Measurements from ENCODE around the gene RASGRF1.
"Not testable (repeated sequence)": the region's sequence is repeated elsewhere in the genome, so short reads cannot be mapped to it uniquely, and the experiment has no call there.

The RASGRF1 gene

GRCh38 chr15:78949461-78949860 is 141.1 kb downstream of the RASGRF1 start:
- FAIRE-seq, result no peak

DNA sequence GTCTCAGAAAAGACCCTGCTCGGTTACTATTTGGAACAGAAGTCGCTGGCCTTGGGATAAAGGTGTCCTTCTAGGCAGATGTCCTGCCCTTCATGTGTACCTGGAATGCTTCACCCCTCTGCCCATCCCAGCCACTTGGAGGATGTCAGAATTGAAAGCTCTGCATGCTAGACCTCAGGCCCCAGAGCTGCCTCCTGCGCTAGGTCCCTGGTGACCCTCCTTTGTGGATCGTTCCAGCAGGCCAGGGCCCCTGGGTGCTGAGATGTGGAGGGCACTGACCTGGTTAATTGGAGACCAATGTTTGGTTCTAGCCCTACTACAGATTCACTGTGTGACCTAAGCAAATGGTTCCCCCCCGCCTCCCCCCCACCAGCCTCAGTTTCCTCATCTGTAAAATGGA is 143.1 kb downstream of the RASGRF1 start:
- no peak for FAIRE-seq

DNA sequence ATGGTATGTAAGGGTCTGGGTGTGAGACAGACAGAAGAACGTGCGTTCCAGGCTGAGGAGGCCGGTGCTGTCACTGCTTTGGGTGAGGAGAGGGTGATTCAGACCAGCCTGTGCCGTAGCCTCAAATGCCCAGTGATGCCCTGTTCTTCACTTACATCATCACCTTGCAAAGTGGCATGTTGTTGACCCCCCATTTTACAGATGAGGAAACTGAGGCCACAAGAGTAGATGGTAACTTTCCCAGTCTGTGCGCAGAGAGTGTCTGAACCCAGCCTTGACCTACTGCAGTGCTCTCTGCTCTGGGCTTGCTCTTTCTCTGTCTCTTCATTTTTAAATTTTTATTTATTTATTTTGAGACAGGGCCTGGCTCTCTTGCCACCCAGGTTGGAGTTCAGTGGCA is 144.1 kb downstream of the RASGRF1 start:
- no peak for FAIRE-seq

- FAIRE-seq, result no peak
Observed at GRCh38 chr15:78944669-78945407, 145.7 kb downstream of the RASGRF1 start, which contains the start of gene CTSH. Gene CTSH (minus strand): TSS chr15:78945046. CDS start chr15:78944981, 65 bp downstream.

DNA sequence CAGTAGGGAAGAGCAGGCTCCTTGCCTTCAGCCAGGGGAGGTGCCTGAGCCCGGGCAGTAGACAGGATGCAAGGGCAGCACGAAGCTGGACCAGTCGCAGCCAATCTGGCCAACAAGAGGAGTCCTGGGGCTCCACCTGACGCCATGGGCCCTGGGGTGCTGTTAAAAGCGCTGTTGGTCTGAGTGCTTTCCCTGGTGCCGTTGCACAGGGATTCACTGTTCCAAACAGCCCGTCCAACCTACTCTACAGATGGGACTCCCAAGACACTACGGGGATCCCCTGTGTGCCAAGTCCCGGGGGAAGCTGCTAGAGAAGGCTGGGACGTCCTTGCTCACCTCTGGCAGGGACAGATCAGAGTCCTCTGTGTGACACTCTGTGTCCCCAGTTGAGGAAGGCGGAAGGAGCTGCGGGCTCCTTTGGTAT is 146.4 kb downstream of the RASGRF1 start:
- FAIRE-seq, result no peak

DNA sequence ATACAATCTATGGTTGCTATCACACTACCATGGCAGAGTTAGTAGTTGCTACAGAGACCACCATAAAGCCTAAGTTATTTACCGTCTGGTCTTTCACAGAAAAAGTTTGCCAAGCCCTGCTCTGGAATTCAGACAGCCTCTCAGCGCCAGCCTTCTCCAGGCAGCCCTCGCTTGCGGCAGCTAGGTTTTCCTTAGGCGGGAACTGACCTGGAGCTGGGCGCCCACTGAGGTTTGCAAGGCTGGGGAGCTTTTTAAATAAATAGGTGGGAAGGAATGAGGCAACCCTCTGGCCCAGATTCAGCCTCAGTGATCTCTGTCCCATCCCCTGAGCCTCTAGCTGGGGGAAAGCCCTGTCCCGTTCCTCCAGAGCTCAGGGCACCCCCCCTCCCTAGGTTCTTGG is 146.9 kb downstream of the RASGRF1 start:
- FAIRE-seq, result no peak

- no peak for FAIRE-seq
Observed at GRCh38 chr15:78942741-78943140, 147.8 kb downstream of the RASGRF1 start.

DNA sequence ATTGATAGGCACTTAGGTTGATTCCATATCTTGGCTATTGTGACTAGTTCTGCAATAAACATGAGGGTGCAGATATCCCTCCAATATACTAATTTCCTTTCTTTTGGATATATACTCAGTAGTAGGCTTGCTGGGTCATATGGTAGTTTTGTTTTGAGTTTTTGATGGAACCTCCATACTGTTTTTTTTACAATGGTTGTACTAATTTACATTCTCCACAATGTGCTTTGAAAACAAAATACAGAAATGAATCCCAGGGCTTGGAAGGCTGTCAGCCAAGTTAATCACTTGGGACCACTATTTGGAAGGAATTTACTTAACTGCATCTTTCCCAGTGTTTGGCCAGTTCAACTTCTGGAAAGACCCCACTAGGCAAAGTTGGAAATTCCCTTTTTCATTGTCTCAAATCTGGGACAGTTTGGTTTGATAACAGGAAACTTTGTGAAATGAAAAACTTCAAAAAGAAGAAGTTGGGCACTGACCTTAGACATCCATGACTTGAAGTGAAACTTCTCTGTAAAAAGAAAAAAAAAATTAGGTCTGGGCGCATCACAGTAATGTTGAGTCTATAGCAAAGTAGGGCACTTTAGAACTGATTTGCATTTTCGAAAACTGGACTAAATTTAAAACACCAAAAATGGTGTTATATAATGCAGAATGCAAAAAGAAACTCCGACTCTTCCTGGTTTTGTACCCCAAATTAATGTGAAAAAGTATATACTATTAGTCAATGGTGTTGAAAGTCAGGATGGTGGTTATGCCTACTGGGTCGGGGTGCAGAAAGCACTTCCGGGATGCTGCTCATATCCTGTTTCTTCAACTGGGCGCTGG is 151.7 kb downstream of the RASGRF1 start:
- no peak for FAIRE-seq

GRCh38 chr15:78937132-78937739 is 153.3 kb downstream of the RASGRF1 start:
- FAIRE-seq, result no peak

DNA sequence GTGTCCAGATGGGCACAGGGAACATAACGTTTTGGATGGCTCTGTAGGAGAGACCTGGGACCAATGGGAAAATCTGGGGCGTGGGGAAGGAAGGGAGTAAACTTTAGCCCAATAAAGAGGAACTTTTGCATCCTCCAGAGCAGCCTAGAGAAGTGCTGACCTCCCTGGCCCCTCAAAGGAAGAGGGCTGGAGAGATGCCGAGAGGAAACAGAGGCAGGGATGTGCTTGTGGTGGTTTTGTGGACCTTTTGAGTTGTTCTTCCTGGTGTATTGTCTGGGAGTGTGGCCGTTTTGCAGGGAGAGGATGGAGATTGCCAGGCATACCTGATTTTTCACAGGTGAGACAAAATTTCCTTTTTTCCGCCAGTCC is 155.9 kb downstream of the RASGRF1 start:
- FAIRE-seq, result no peak

DNA sequence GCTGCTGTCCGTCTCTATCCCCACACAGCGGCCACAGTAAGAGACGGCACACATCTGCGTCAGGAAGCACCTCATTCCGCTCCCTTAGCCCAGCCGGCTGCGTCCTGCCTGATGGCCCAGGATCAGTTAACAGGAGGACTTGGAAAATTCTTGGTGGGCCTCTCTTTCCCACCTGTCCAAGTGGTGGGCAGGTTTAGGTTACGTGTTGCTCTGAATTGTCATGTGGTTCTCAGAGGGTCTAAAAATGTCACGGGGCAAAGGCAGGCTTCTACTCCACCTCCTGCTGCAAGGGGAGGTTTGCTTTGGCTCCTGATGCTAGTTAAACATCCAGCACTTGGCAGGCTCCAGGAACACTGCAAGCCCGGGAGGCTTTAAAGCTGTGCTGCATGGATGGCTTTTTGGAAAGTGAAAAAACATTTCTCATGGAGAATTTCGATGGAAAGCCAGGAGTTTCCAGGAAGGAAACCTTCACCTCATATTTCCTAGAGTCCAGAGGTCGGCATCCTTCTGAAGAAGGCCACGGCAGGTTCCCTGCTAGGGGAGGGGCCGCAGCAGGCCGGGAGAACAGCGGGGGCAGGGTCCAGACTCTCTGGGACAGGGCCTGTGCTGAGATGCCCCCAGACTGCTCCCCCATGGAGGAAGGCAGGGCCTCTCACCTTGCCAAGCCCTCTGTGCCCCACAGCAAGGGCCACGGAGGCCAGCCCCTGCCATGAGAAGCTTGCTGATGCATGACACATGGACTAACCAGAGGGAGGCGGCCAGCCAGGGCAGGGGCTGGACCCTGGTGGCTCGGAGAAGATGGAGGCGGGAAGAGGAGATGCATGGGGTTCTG is 156.5 kb downstream of the RASGRF1 start:
- FAIRE-seq, result no peak

GRCh38 chr15:78933187-78933822 is 157.3 kb downstream of the RASGRF1 start:
- FAIRE-seq, result no peak

DNA sequence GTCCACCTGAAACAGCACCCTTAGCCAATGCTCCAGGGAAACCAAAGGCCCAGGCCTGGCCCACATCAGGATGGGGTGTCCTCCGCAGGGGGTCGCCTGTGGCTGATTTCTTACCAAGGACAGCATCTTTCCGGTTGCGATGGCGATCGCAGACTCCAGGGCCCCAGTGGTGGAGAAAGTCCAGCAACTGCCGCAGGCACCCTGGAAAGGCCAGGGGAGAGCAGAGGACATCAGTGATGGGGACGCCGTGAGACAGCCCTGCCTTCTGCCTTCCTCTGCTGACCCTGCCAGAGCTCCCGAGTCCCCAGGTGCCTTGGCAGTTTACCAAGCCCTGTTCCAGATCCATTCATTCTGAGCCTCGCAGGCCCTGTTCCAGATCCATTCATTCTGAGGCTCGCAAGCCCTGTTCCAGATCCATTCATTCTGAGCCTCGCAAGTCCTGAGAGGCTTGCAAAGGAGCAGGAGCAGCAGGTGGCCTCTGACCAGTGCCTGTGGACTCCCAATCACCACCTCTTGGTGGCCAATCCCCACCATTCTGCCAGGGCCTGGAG is 158.2 kb downstream of the RASGRF1 start:
- no peak for FAIRE-seq

GRCh38 chr15:78931439-78932257 is 158.9 kb downstream of the RASGRF1 start:
- no peak for FAIRE-seq

DNA sequence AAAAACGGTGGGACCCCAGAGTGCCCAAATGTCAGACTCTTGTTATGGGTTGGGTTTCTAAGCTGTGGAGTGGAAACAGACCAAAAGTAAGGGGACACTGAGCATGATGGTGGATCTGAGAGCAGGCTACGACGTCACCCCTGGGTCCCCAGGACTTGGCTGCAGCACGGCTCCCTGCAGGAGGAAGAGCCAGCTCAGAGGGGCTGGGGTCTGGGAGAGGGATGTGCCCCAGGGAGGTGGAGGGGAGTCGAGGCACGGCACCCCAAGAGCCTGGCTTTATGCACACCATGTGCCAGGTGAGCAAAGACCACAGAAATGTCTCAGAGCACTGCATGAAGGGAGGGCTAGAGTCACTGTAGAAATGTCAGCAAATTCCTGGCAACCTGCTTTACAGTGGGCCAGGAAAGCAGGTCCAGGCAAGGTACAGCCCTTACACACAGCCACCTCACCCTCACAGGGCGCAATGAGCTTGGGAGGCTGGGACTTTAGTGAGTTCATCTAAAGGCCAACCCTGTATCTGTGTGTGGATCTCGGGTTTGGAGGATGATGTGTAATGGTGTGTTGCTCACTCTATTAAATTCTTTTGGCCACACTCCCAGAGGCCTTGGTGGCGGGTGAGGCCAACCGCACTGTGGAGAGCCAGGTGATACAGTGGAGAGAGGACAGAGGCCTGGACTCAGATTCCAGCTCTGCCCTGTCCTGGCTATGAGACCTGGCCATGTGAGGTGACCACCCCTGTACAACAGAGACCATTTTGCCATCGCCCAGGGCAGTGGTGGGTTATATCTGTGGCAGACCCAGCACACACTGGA is 159.8 kb downstream of the RASGRF1 start:
- FAIRE-seq, result no peak

- FAIRE-seq, result no peak
Observed at GRCh38 chr15:78929536-78930264, 160.9 kb downstream of the RASGRF1 start.

- no peak for FAIRE-seq
Observed at GRCh38 chr15:78928616-78929093, 161.9 kb downstream of the RASGRF1 start.

DNA sequence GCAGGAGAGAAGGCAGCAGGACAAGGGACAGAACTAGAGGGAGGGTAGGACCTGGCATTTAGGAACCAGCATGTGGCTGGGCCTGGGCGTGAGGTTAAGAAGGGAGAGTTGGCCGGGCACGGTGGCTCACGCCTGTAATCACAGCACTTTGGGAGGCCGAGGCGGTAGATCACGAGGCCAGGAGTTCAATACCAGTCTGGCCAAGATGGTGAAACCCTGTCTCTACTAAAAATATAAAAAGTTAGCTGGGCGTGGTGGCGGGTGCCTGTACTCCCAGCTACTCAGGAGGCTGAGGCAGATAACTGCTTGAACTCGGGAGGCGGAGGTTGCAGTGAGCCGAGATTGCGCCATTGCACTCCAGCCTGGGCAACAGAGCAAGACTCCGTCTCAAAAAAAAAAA is 162.4 kb downstream of the RASGRF1 start:
- not testable (repeated sequence) for FAIRE-seq

DNA sequence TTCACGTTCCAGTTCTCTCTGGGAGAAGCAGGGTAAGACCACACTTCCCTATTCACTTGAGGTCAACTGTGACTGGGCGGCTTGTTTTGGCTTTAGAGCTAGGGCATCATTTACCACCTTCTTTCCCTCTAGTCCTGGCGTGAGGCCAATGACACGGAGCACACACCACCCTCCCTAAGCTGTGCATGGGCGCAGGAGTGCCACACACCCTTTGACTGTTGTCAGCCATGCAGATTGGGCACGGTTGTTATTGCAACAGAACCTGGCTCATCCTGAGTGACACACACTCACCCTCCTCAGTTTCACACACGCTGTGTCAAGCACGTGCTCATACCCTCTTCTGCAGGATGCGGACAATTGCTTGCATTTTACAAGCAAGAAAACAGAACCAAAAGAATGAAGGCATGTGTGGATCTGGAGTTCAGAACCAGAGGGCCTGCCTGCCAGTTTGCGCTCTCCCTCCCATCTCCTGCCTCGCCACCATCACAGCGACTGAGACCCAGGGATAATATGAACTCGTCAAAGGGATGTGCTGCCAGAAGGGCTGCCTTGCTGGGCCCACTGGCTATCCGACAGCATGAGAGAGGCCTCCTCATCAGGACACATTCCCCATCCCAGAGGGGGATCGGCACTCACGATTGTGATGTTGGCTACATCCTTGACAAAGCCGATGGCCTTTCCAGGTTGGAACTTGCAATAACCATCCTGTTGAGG is 163.3 kb downstream of the RASGRF1 start:
- FAIRE-seq, result no peak

Measured in G401.6 (cell line).